ENCODE data around the gene A4GALT. TPM values are rescaled to one million over a fixed set of nuclear protein-coding genes. Genes with fewer than 3 reads are reported as not detected.

Gene A4GALT
- total and polyA plus RNA-seq, 2 of the 13 experiments (the other 11 are each of a cell fraction or from before 2014, with no cell fraction given): 0.09 to 1.1 TPM

GRCh38 chr22:42648368-42649245, 72.1 kb downstream of the A4GALT start (continued):
- TF ChIP-seq NCOA1 (CRISPR knock-in tag; IDR thresholded peaks at IDR 0.05): peak; percentile 76; the same call in 1 of the 2 replicates
- peak; percentile 77 for TF ChIP-seq SRY (CRISPR knock-in tag; IDR thresholded peaks at IDR 0.05)
- no peak for TF ChIP-seq ZNF510 (CRISPR knock-in tag; IDR thresholded peaks at IDR 0.05; ENCODE audit: low read depth)
- TF ChIP-seq ZNF546 (CRISPR knock-in tag; conservative IDR thresholded peaks at IDR 0.05): peak; percentile 74; the same call in 1 of the 2 replicates
- TF ChIP-seq ZNF816 (CRISPR knock-in tag; IDR thresholded peaks at IDR 0.05; ENCODE audit: borderline replicate concordance): peak; percentile 26; the same call in 1 of the 2 replicates
- 0 out of 2 replicates have a peak, but pooled peaks have one; percentile 30 for TF ChIP-seq CHD2 (IDR thresholded peaks at IDR 0.05; ENCODE audit: low read depth, low read length)
- peak; percentile 99 for TF ChIP-seq ZMYM3 (CRISPR knock-in tag; IDR thresholded peaks at IDR 0.05)
- TF ChIP-seq HNRNPUL1 (IDR thresholded peaks at IDR 0.05; ENCODE audit: low read depth, low read length): no peak
- no peak for TF ChIP-seq SMARCE1 (IDR thresholded peaks at IDR 0.05; ENCODE audit: borderline replicate concordance)
- peak; percentile 74 for TF ChIP-seq ZNF574 (CRISPR knock-in tag; IDR thresholded peaks at IDR 0.05)
- 0 out of 2 replicates have a peak, but pooled peaks have one; percentile 38 for TF ChIP-seq ZBTB10 (CRISPR knock-in tag; IDR thresholded peaks at IDR 0.05; ENCODE audit: borderline replicate concordance)
- 0 out of 2 replicates have a peak, but pooled peaks have one; percentile 15 for TF ChIP-seq LCORL (IDR thresholded peaks at IDR 0.05)
- peak; percentile 91 for TF ChIP-seq LCORL (CRISPR knock-in tag; IDR thresholded peaks at IDR 0.05)
- TF ChIP-seq REPIN1 (CRISPR knock-in tag; IDR thresholded peaks at IDR 0.05; ENCODE audit: borderline replicate concordance, low read depth): 0 out of 2 replicates have a peak, but pooled peaks have one; percentile 62
- peak in 1 of 2 experiments; percentile 58; a peak in 1 of 4 replicates for TF ChIP-seq EP300 (IDR thresholded peaks at IDR 0.05; ENCODE audit: low read depth in 2 of 2, low read length in 2 of 2)
- peak; percentile 61; the same call in 1 of the 2 replicates for TF ChIP-seq EP300 (CRISPR knock-in tag; IDR thresholded peaks at IDR 0.05; ENCODE audit: borderline replicate concordance)
- TF ChIP-seq POGK (CRISPR knock-in tag; conservative IDR thresholded peaks at IDR 0.05): peak; percentile 60
- TF ChIP-seq HNRNPK (IDR thresholded peaks at IDR 0.05; ENCODE audit: low read depth, low read length, poor library complexity, severe bottlenecking): no peak
- TF ChIP-seq ZNF292 (CRISPR knock-in tag; IDR thresholded peaks at IDR 0.05; ENCODE audit: borderline replicate concordance, low read depth): peak; percentile 70; the same call in 1 of the 2 replicates
- TF ChIP-seq EHMT2 (IDR thresholded peaks at IDR 0.05; ENCODE audit: borderline replicate concordance, low read depth, low read length): no peak
- peak; percentile 77 for TF ChIP-seq MEIS1 (CRISPR knock-in tag; IDR thresholded peaks at IDR 0.05; ENCODE audit: borderline replicate concordance)

Data from HepG2 (cell line).